ENCODE results near the gene PIK3R6.
A peak's percentile ranks its signal among the peaks of the same experiment; 100 is the strongest.

Gene PIK3R6

DNA sequence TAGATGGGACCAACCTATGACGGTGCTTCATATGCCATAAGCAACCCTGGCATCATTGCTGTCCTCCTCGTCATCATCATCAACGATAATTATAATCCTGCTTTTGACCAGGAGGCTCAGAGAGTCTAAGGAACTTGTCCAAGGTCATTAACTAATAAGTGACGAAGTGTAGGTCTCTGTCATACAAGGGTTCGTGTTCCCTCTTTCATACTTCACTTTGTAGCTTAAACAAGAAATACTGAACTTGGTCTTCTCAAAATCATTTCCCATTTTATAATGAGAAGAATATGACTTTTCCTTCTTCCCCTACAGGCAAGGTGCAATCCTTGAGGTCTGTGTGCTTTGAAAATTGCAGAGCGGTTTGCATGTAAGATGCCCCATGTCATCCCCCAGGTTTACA is 31.2 kb upstream of the PIK3R6 start:
- Mint-ChIP-seq H3K4me3 (peak overlapping the region; percentile 44), H3K4me1 (peaks cover 77% of the 10 kb centered on the region), H3K27me3 (no peaks in the 10 kb centered on the region), H3K36me3 (ENCODE audit: low read depth) (peaks cover 54% of the 10 kb centered on the region), H3K27ac (peak overlapping the region; percentile 83), H3K9me3 (no peaks in the 10 kb centered on the region)
- no peak for DNase-seq
- no peak for ATAC-seq

DNA sequence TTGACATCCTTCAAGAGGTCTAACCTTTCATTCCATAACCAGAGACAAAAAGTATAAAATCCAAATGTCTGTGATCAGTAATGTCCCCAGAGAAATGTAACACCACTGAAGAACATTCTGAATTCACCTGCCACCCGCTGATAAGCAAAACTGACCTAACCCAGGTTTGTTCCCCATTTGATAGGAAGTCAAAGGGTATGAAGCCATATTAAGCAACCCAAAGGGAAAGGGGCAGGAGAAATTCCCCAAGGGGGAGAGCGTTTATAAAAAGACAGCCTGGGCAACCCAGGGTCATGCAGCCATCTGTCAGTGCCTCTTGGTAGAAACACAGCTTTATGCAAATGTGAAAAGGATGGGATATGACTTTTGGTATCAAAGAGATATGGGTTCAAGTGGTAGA is 30.7 kb upstream of the PIK3R6 start:
- Mint-ChIP-seq H3K4me3 (no peak overlapping the region), H3K9me3 (no peaks in the 10 kb centered on the region), H3K36me3 (ENCODE audit: low read depth) (peaks cover 54% of the 10 kb centered on the region), H3K4me1 (peaks cover 79% of the 10 kb centered on the region), H3K27ac (peak overlapping the region; percentile 83), H3K27me3 (no peaks in the 10 kb centered on the region)
- ATAC-seq (no peak), DNase-seq (no peak)

- Mint-ChIP-seq H3K27ac (no peak overlapping the region), H3K4me3 (no peak overlapping the region), H3K9me3 (no peaks in the 10 kb centered on the region), H3K36me3 (ENCODE audit: low read depth) (peaks cover 56% of the 10 kb centered on the region), H3K27me3 (no peaks in the 10 kb centered on the region), H3K4me1 (peaks cover 86% of the 10 kb centered on the region)
- no peak for ATAC-seq
- DNase-seq = no peak
These were observed 29.5 kb upstream of the PIK3R6 start for GRCh38 chr17:8896641-8897635.

- ATAC-seq (no peak), DNase-seq (no peak)
- no peaks in the 10 kb centered on the region for H3K9me3 Mint-ChIP-seq
- H3K36me3 Mint-ChIP-seq (ENCODE audit: low read depth) = peaks cover 50% of the 10 kb centered on the region
- H3K4me3 Mint-ChIP-seq = no peak overlapping the region
- peaks cover 79% of the 10 kb centered on the region for H3K4me1 Mint-ChIP-seq
- H3K27ac Mint-ChIP-seq = no peak overlapping the region
- no peaks in the 10 kb centered on the region for H3K27me3 Mint-ChIP-seq
These were observed 28.6 kb upstream of the PIK3R6 start for GRCh38 chr17:8896087-8896486.

GRCh38 chr17:8894673-8895578 is 27.5 kb upstream of the PIK3R6 start:
- Mint-ChIP-seq H3K9me3 (no peaks in the 10 kb centered on the region), H3K27me3 (no peaks in the 10 kb centered on the region), H3K4me1 (peaks cover 68% of the 10 kb centered on the region), H3K36me3 (ENCODE audit: low read depth) (peaks cover 45% of the 10 kb centered on the region), H3K27ac (peak overlapping the region; percentile 41), H3K4me3 (no peak overlapping the region)
- DNase-seq (peak; percentile 54), ATAC-seq (no peak)

- no peak for DNase-seq
- Mint-ChIP-seq H3K9me3 (no peaks in the 10 kb centered on the region), H3K27ac (no peak overlapping the region), H3K4me1 (peaks cover 62% of the 10 kb centered on the region), H3K27me3 (no peaks in the 10 kb centered on the region), H3K4me3 (no peak overlapping the region), H3K36me3 (ENCODE audit: low read depth) (peaks cover 43% of the 10 kb centered on the region)
- ATAC-seq = no peak
These were observed 26.8 kb upstream of the PIK3R6 start for GRCh38 chr17:8894202-8894671.

GRCh38 chr17:8893621-8894201 is 26.2 kb upstream of the PIK3R6 start:
- DNase-seq (no peak), ATAC-seq (no peak)
- Mint-ChIP-seq H3K27me3 (no peaks in the 10 kb centered on the region), H3K4me3 (no peak overlapping the region), H3K27ac (no peak overlapping the region), H3K36me3 (ENCODE audit: low read depth) (peaks cover 38% of the 10 kb centered on the region), H3K4me1 (peaks cover 56% of the 10 kb centered on the region), H3K9me3 (no peaks in the 10 kb centered on the region)

DNA sequence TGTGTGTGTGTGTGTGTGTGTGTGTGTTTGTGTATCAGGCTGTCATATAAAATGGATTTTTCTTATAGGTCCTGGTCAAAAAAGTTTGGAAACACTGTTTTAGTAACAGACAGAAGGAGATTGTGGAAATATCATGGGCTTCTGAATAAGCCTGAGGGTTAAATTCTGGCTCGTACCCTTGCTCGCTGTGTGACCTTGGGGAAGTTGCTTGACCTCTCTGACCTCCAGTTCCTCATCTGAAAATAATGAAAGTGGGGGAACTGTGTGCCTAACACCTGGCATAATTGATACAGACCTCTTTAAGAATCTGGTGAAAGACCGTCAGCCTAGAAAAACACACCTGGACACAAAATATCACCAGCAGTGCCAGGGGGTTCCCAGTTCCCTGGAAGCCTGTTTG is 25.6 kb upstream of the PIK3R6 start:
- Mint-ChIP-seq H3K27ac (no peak overlapping the region), H3K9me3 (no peaks in the 10 kb centered on the region), H3K4me1 (peaks cover 50% of the 10 kb centered on the region), H3K27me3 (no peaks in the 10 kb centered on the region), H3K4me3 (no peak overlapping the region), H3K36me3 (ENCODE audit: low read depth) (peaks cover 33% of the 10 kb centered on the region)
- DNase-seq = no peak
- ATAC-seq = no peak

GRCh38 chr17:8892338-8892690 is 24.8 kb upstream of the PIK3R6 start:
- Mint-ChIP-seq H3K36me3 (ENCODE audit: low read depth) (peaks cover 31% of the 10 kb centered on the region), H3K4me1 (peaks cover 42% of the 10 kb centered on the region)
- ATAC-seq = peak; percentile 20

DNA sequence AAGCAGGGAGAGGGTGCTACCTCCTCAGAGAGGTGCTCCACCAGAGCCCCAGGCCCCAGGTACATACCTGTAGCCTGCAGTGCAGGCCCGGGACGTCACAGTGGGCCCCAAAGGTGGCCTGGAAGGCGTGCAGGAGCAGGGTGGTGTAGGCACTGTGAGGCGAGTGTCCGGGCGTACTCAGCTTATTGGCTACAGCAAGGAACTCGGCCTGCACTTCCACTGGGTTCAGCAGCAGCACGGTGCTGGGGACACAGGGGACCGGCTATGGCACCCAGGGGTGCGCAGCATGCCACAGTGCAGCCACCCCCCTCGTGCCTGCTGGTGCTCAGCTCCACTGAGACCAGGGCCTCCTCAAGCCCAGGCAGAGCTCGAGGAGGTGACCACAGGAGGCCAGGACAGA is 23.2 kb upstream of the PIK3R6 start:
- H3K4me3 Mint-ChIP-seq = no peak overlapping the region

More at GRCh38 chr17:8892338-8892690, 24.8 kb upstream of the PIK3R6 start:
- Mint-ChIP-seq H3K27me3 (no peaks in the 10 kb centered on the region), H3K4me3 (no peak overlapping the region), H3K27ac (peak overlapping the region; percentile 58), H3K9me3 (no peaks in the 10 kb centered on the region)
- DNase-seq = no peak

GRCh38 chr17:8889458-8890210 is 22.2 kb upstream of the PIK3R6 start:
- Mint-ChIP-seq H3K27me3 (no peaks in the 10 kb centered on the region), H3K27ac (no peak overlapping the region), H3K4me1 (peaks cover 17% of the 10 kb centered on the region), H3K4me3 (no peak overlapping the region), H3K36me3 (ENCODE audit: low read depth) (peaks cover 21% of the 10 kb centered on the region), H3K9me3 (no peaks in the 10 kb centered on the region)
- no peak for DNase-seq
- no peak for ATAC-seq

More for the DNA sequence above, 23.2 kb upstream of the PIK3R6 start:
- no peak overlapping the region for H3K27ac Mint-ChIP-seq
- H3K27me3 Mint-ChIP-seq = no peaks in the 10 kb centered on the region
- H3K9me3 Mint-ChIP-seq = no peaks in the 10 kb centered on the region
- no peak for DNase-seq
- H3K4me1 Mint-ChIP-seq = peaks cover 26% of the 10 kb centered on the region
- peaks cover 29% of the 10 kb centered on the region for H3K36me3 Mint-ChIP-seq (ENCODE audit: low read depth)
- no peak for ATAC-seq

- ATAC-seq = no peak
- Mint-ChIP-seq H3K4me1 (peaks cover 13% of the 10 kb centered on the region), H3K36me3 (ENCODE audit: low read depth) (peaks cover 26% of the 10 kb centered on the region), H3K27ac (no peak overlapping the region), H3K4me3 (no peak overlapping the region), H3K9me3 (no peaks in the 10 kb centered on the region), H3K27me3 (no peaks in the 10 kb centered on the region)
- DNase-seq = no peak
These were observed 21.3 kb upstream of the PIK3R6 start for GRCh38 chr17:8888704-8889302.

- Mint-ChIP-seq H3K27me3 (no peaks in the 10 kb centered on the region), H3K4me3 (no peak overlapping the region), H3K4me1 (peaks cover 11% of the 10 kb centered on the region), H3K9me3 (no peaks in the 10 kb centered on the region), H3K36me3 (ENCODE audit: low read depth) (peaks cover 30% of the 10 kb centered on the region), H3K27ac (no peak overlapping the region)
- ATAC-seq = no peak
- DNase-seq = no peak
These were observed 20.6 kb upstream of the PIK3R6 start for GRCh38 chr17:8887834-8888703.

Data from activated naive CD8-positive, alpha-beta T cell treated with anti-CD3 and anti-CD28 coated beads, Interleukin-2, amount 50 U/mL, for 24 hours (primary cell).